ENCODE measurements around the gene ISCA2. TPM values are rescaled to one million over a fixed set of nuclear protein-coding genes. Genes with fewer than 3 reads are reported as not detected.

ISCA2 gene
- total RNA-seq, 4 donors from 2014 or later: 24.6 to 54.9 (median 44.2) TPM

DNA sequence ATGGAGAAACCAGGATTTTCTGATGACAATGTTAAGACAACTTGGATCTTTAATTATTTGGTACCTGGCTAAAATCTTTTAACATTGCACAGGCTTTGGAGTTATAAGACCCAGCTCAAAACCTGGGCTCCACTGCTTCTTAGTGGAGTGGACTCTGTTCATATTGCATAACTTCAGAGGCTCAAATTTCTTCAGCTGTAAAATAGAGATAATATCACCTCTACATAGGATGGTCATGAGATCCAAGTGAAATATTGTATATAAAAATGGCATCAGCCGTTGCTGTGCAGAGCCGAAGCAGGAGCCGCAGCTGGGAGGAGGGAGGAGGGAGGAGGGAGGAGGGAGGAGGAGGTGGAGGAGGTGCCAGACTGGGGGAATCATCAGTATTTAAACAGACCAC lies 11.0 kb upstream of the ISCA2 start:
- no peaks in the 10 kb centered on the region for H3K27me3 ChIP-seq
- no peaks in the 10 kb centered on the region for H3K9me3 ChIP-seq
- DNase-seq: no peak
- TF ChIP-seq CTCF (IDR thresholded peaks at IDR 0.05) (no peak), POLR2A (IDR thresholded peaks at IDR 0.05) (no peak)
- H3K4me3 ChIP-seq (replicated peaks in 1 of 3): no peak overlapping the region
- peaks cover 29 to 59% of the 10 kb centered on the region in 2 donors for H3K4me1 ChIP-seq
- no peak overlapping the region for H3K27ac ChIP-seq
- H3K36me3 ChIP-seq: peaks cover 26 to 27% of the 10 kb centered on the region in 2 donors
- 87 to 88% methylated on average over 3 of the region's 3 CpGs for WGBS, 2 donors
- intact Hi-C loops (cut with DNase I): no loop called here

DNA sequence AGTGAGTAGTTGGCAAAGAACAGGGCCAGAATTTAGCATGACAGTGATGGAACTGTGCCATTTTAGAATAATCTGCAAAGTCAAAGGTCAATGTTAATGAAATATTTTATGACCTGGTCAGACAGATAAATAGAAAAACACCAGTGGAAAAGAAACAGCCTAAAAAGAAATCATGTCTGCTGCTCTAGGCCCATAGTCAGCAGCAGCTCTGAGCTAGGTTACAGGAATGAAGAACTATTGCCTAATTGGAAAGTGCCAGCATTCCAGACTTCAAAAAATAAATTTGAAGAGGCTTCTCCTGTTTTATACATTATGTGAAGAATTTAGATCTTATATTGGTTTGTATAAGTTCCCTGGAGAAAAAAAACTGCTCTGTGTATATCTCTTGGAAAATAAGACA lies 10.2 kb upstream of the ISCA2 start:
- Histone ChIP-seq H3K9me3 (no peaks in the 10 kb centered on the region), H3K27me3 (no peaks in the 10 kb centered on the region), H3K4me3 (replicated peaks in 1 of 3) (no peak overlapping the region), H3K27ac (no peak overlapping the region), H3K36me3 (peaks cover 26 to 27% of the 10 kb centered on the region in 2 donors), H3K4me1 (peaks cover 37 to 67% of the 10 kb centered on the region in 2 donors)
- intact Hi-C loops (cut with DNase I): no loop called here
- DNase-seq: no peak
- TF ChIP-seq POLR2A (IDR thresholded peaks at IDR 0.05) (no peak), CTCF (IDR thresholded peaks at IDR 0.05) (no peak)

DNA sequence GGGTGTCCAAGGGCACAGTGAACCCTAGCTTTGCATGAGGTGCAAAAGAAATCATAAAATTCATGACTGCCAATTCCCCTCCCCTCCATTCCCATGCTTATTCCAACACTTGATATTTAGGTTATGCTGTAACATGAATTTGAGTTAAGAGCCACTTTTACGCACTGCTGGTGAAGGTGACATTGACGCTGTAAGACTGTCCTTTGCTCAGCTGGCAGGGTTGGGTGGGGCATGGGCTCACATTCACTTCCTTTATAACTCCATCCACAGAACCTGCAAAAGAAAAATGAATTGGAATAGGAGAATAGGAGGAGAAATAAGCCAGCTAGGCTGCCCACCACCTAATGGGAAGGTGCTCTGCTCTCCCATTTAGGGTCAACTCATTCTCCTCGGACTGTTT lies 7.4 kb upstream of the ISCA2 start:
- Histone ChIP-seq H3K27me3 (no peaks in the 10 kb centered on the region), H3K27ac (peak overlapping the region in 2 of 3 donors; percentile 61 to 64), H3K36me3 (peaks cover 18 to 25% of the 10 kb centered on the region in 2 donors), H3K9me3 (no peaks in the 10 kb centered on the region), H3K4me3 (replicated peaks in 1 of 3) (no peak overlapping the region), H3K4me1 (peaks cover 38 to 72% of the 10 kb centered on the region in 2 donors)
- 93% methylated on average over 3 of the region's 3 CpGs for WGBS, 2 donors
- no peak for TF ChIP-seq POLR2A (IDR thresholded peaks at IDR 0.05)
- TF ChIP-seq CTCF (IDR thresholded peaks at IDR 0.05): no peak
- no peak for DNase-seq
- intact Hi-C loops (cut with DNase I): no loop called here

GRCh38 chr14:74488786-74489397 lies 4.7 kb upstream of the ISCA2 start:
- Histone ChIP-seq H3K4me1 (peaks cover 43 to 71% of the 10 kb centered on the region in 2 donors), H3K9me3 (no peaks in the 10 kb centered on the region), H3K27ac (peak overlapping the region; percentile 26 to 69 (median 49)), H3K27me3 (no peaks in the 10 kb centered on the region), H3K36me3 (peaks cover 3 to 7% of the 10 kb centered on the region in 2 donors), H3K4me3 (replicated peaks in 1 of 3) (no peak overlapping the region)
- TF ChIP-seq CTCF (IDR thresholded peaks at IDR 0.05) (no peak), POLR2A (IDR thresholded peaks at IDR 0.05) (no peak)
- intact Hi-C loops (cut with DNase I): no loop called here
- DNase-seq: no peak

DNA sequence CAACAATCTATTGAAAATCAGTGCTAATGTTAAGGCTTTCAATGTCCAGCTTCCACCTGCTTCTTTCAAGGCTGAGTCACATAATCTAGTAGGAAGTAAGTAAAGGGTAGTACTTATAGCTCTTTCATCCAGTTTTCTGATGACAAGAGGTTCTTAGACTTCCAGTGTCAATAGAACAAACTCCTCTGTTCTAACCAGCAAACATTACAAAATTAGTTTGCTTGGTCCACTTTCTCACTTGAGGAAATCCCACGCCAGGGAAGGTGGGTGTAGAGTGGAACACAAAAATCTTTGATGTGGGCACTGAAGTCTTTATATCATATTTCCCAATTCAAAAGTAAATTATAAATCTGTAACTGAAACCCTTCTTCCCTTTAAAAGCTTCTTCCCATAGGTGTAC lies 3.1 kb upstream of the ISCA2 start:
- peaks cover 40 to 69% of the 10 kb centered on the region in 2 donors for H3K4me1 ChIP-seq
- TF ChIP-seq POLR2A (IDR thresholded peaks at IDR 0.05) (no peak), CTCF (IDR thresholded peaks at IDR 0.05) (no peak)
- H3K27ac ChIP-seq: peak overlapping the region in 1 of 3 donors; percentile 69
- no peaks in the 10 kb centered on the region for H3K9me3 ChIP-seq
- WGBS, 2 donors: 70 to 89% methylated on average over 1 of the region's 1 CpG
- intact Hi-C loops (cut with DNase I): loop anchor here (5.0 kb wide), 1 partner anchor 128 kb away; no protein-coding TSS in a partner anchor
- DNase-seq: no peak
- H3K4me3 ChIP-seq (replicated peaks in 1 of 3): no peak overlapping the region
- peaks cover 3 to 7% of the 10 kb centered on the region in 2 donors for H3K36me3 ChIP-seq
- no peaks in the 10 kb centered on the region for H3K27me3 ChIP-seq

All from thyroid gland (tissue), 4 donors.